HG03565 (cell line): ENCODE results near the gene SH3D21.

Experiments
- ATAC-seq: cut with Tn5 transposase; IDR thresholded peaks from one replicate; pipeline ENCODE4 v1.9.1; 2021; ENCODE audit warnings: mild to moderate bottlenecking, moderate library complexity; ENCODE audit not compliant: unreplicated experiment

The SH3D21 gene

DNA sequence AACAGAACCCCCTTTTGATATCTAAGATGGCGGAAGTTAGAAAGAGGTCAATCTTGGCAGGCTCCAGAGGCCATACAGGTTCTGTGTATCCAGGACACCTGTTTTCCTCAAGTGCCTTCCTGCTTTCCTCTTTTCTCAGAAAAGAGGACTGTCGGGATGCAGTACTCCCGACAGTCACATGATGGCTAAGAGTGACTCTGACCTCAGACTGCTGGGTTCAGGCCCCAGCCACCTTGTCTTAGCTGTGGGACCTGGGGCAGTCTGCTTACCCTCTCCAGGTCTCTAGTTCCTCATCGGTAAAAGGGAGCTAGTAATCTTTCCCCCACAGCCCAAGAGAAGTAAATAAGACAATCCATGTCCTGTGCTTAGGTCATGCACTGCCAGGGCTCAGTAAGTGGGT, 49.6 kb downstream of the SH3D21 start:
- ATAC-seq, result no peak

GRCh38 chr1:36358514-36359084, 52.4 kb downstream of the SH3D21 start:
- ATAC-seq, result no peak

DNA sequence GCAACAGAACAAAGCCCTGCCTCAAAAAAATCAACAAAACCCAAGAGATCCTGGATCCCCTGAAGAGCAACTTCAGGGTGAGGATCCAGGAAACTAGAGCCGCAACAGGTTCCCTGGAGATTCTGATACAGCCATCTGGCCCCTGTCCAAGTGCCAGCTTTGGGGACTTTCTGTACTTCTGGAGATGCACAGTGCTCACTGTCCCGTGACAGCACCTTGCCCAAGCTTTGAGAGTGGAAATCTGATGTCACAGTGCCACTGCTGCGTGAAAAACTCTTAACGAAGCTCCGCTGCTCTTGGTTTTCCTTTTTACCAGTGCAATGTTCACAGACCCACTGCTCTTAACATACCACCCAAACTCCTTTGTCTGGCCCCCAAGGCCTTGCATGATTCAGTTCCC, 53.2 kb downstream of the SH3D21 start:
- no peak for ATAC-seq

GRCh38 chr1:36359911-36360550, 53.9 kb downstream of the SH3D21 start:
- no peak for ATAC-seq

GRCh38 chr1:36365381-36365780, 59.2 kb downstream of the SH3D21 start:
- ATAC-seq, result no peak

DNA sequence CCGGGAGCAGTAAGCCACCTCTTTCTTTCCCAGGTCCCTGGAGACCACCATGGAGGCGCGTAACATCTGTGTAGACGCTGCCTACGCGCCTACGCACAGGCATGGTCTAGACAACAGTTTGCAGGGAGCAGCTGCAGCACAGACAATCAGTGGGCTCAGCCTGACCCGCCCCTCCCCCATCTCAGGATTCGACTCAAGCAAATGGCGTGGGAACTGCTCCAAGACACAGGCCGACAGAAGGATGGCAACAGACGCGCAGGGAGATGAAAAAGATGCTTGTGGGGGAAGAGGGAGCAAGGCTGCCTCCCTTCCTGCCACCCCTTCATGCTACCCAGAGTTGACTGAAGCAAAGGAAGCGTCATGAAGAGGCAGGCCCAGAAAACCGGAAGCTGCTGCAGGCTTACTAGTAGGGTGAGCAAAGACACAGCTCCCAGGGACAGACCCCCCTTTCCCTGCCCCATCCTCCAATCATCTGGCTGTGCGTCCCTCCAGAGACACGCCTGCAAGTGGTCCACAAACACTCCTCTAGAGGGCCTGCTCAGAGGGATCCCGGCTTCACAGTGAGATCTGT, 60.0 kb downstream of the SH3D21 start:
- ATAC-seq, result no peak

- no peak for ATAC-seq
These were observed 60.9 kb downstream of the SH3D21 start for GRCh38 chr1:36367066-36367465.

DNA sequence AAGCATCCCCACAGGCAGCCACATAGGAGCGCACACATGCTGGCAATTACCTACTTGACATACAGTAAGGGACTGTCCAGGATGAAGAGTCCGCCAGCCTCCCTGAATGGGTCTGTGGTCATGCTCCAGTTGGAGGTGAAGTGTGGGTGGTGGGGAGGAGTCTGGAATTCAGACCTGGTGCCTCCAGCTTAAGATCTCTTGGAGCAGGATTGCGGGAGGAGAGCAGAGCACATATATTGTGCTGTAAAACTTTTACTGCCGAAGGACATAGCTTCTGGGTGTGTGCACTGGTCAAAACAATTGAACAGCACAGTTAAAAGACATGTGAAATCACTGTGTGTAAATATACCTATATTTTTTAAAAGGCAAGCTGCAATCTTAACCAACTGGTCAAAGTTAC, 61.6 kb downstream of the SH3D21 start:
- no peak for ATAC-seq

DNA sequence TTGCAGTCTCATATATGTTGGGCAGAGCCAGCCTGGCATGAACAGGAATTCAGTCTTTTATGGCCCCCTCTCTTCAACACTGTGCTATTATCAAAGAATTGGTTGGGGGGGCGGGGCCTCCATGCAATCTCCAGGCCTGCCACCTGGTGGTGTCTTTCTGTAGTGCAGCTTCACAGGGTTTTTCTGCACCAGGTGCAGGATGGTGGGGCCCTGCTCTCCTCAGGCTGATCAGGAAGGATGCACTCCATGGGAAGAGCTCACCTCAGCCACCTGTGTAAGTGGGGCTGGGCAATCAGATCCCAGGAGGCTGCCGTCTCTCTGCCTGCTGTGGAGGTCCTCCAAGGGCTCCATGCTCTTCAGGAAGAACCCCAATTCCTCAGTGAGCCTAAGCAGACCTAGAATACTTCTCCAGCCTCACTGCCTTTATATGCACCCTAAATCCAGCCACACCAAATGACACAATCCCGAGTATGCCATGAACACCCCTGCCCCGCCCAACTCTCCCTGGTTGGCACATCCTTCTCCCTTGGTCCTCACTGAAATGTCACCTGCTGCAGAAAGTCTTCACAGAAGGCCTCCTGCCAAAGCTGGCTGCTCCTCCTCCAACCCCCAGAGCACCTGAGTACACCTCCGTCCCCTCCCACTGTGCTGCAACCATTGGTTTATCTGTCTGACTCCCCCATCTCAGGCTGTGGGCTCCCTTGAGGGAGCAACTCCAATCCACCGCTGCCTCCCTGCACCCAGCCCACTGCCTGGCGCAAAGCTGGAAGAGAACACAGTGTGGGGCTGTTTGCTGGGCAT, 63.1 kb downstream of the SH3D21 start:
- ATAC-seq, result no peak
